Measurements from ENCODE around the gene IL21.

- no peak for TF ChIP-seq POLR2A (IDR thresholded peaks at IDR 0.05)
- no peak for TF ChIP-seq CTCF (IDR thresholded peaks at IDR 0.05)
Observed at GRCh38 chr4:122588453-122589238, 32.2 kb downstream of the IL21 start.
